GOT3 (cell line): ENCODE measurements around the gene CRYBG1.
"Not testable (repeated sequence)": the region's sequence is repeated elsewhere in the genome, so short reads cannot be mapped to it uniquely, and the experiment has no call there.

Source experiments
- DNase-seq: peaks from one replicate; lab custom pipeline; 2025; ENCODE audit warnings: mixed read lengths; lab: John Stamatoyannopoulos, UW

CRYBG1 gene

GRCh38 chr6:106372838-106373501 is 12.5 kb downstream of the CRYBG1 start:
- DNase-seq: no peak

DNA sequence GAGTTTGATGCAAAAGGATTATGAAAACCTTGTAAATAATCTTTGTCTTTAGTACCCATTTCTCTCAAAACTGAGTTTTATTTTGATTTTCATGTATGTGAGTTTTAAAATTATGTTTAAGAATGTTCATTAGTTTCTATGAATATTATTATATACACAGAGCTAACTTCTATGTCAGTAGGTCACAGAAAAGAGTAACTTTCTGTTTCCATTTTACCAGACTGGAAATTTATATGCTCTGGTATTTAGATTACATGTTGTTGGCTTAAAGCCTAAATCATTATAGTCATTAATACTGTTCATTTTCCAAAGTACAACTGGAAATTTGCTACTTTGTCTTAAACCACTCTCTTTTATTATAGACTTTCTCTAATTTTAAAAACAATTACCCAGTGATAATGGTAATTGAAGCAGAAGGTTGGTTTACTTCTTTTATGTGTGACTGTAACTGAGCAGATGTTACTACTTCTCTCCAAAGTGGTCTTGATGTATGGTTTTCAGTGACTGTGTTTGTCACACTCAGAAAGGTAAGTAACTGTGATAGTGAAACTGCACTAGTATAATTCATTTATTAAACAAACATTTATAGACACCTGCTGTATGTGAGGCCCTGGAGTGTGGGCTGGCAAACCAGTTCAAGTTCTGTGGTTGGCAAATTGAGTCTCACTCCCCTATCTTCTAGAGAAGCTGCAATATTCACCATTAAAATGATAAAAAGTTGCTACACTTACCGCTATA is 13.2 kb downstream of the CRYBG1 start:
- DNase-seq: no peak

DNA sequence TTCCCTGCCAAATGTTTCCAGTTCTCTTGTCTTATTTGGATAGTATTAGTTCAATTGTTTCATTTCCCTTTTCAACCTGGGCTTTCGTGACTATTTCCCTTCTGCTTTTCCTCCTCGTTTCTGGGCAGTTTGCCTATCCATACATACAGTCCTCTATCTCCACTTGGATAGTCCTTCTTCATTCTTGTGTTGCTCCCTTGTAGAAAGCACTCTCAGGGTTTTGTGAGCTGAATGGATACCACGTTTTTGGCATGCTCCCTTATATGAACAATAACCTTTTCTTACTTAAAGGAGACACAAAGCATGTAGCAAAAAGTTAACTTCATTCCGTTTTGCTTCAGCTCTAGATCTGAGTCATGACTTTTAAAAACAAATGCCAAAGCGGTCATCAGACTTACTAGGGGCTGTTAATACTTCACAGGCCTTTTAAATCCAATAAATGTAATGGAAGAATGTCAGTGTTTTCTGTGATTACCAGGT is 16.6 kb downstream of the CRYBG1 start:
- DNase-seq: no peak

GRCh38 chr6:106379951-106380350 is 19.4 kb downstream of the CRYBG1 start:
- no peak for DNase-seq

DNA sequence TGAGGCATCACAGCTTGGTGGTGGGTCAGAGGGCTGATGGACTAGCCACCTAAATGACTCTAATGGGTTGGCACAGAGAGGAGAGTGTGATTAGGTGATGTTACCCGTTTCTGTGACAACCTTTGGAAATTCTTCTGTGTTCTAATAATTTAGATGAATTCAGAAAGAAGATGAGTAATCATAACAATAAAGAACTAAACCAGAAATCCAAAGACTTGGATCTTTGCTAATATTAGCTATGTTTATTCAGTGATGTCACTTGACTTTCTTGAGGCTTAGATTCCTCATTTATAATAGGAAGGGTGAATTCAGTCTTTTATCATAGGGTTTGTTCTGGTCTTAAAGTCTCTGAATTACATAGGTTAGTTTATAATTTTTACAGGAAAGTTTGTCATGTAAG is 19.9 kb downstream of the CRYBG1 start:
- DNase-seq: no peak

- no peak for DNase-seq
These were observed 20.7 kb downstream of the CRYBG1 start for GRCh38 chr6:106381223-106381622.

DNA sequence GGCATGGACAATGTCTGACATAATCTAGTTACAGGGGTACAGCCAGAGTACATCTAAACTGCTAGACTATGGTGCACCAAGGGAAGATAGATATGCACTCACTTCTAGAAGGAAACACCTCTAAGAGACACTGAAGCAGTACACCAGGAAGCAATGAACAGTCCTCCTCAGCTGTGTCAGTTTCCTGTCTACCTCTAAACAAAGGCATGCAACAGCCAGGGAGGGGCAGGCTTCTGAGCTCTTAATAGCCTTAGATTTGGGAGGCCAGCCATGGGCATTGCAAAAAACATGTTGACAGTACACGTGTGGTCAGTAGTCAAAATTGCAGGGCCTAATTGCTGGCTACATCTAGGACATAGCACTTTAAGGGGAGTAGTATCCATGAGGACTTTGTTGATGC is 21.4 kb downstream of the CRYBG1 start:
- no peak for DNase-seq

DNA sequence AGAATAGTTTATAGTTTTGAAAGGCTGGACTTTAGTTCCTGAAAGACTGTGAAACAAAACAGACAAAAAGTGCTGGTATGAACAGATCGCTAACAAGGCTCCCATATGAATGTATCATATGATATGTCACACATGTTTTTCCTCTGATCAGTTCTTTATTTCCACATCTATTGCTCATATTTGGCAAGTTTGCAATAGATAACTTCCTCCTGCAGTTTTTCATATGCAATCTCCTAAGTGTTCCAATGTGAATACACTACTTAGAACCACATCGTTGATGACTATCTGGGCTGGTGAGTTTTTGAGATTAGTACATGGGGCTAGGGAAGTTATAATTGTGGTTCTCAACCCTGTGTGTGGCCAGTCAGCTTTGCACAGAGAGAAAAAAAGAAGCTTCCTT is 23.1 kb downstream of the CRYBG1 start:
- no peak for DNase-seq

DNA sequence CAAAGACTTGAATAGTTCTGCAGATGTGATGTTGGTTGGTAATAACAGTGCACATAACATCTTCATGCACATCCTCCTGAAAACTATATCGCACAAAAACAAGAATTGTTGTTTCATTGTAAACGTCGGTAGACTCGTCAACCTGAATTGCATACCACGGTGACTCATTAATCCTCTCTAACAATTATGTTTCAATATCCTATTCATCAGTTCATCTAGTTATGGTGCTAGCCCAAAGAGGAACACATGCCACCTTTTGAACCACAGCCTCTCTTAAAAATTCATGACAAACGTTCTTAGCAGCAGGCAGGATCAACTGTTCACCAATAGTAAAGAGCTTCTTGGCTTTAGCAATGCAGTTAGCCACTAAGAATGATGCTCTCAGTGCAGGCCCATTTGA is 25.0 kb downstream of the CRYBG1 start:
- no peak for DNase-seq

DNA sequence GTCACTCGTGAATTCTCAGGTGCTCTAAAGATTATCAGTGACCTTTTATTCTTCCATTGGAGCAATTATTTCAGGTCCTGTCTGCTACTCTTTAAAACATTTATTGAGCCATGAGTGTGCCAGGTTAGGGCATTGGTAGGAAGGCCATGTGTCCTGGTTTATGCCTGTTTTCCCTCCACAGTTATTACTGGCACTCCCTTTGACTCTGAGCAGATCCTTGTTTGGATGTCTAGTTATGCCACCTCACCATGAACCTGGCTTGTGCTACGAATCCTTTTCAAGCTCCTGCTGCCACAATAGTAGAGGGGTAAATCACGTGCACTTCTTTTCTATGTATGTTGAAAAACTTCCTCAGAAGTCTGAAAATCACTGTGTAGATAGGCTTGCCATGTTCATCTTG is 27.4 kb downstream of the CRYBG1 start:
- DNase-seq: no peak

GRCh38 chr6:106390088-106390487 is 29.6 kb downstream of the CRYBG1 start:
- DNase-seq: no peak

GRCh38 chr6:106396426-106397220 is 36.1 kb downstream of the CRYBG1 start:
- no peak for DNase-seq

DNA sequence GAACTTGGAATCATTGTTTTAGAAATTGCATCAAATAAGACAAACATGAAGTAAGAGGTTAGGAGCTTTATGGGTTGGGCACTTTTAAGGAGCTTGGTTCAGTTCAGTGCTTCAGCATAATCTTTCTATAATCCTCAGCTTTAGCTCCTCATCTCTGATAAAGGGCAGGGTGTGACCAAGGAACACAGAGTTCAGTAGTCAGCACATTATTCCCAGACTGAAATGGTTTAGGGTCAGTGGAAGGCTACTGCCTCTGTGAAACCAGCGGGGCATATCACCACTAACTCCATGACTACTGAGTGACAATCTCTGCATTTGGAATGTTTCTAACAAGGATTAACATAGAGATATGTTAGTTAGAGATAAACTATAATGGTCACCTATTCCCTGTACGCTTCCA is 36.9 kb downstream of the CRYBG1 start:
- DNase-seq: no peak

DNA sequence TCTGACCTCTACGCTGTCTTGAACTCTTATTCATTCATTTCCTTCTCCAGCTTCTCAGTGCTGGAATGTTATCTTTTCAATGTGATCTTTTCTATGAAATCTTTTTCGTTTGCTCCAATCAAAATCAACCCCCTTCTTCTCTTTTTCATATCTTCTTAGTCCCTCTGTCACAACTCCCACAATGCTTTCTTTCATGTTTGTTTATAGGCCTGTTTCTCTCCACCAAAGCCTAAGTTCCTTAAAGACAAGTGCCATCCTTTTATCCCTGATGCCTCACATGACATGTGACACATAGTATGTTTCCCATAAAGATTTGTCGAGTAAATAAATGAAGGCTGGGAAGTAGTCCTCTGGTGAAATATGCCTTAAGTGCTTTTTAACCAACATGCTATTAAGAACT is 38.1 kb downstream of the CRYBG1 start:
- DNase-seq: no peak

DNA sequence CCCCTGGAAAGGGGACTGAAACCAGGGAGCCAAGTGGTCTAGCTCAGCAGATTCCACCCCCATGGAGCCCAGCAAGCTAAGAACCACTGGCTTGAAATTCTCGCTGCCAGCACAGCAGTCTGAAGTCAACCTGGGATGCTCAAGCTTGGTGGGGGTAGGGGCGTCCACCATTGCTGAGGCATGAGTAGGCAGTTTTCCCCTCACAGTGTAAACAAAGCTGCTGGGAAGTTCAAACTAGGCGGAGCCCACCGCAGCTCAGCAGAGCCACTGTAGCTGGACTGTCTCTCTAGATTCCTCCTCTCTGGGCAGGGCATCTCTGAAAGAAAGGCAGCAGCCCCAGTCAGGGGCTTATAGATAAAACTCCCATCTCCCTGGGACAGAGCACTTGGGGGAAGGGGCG is 44.5 kb downstream of the CRYBG1 start:
- DNase-seq: not testable (repeated sequence)

DNA sequence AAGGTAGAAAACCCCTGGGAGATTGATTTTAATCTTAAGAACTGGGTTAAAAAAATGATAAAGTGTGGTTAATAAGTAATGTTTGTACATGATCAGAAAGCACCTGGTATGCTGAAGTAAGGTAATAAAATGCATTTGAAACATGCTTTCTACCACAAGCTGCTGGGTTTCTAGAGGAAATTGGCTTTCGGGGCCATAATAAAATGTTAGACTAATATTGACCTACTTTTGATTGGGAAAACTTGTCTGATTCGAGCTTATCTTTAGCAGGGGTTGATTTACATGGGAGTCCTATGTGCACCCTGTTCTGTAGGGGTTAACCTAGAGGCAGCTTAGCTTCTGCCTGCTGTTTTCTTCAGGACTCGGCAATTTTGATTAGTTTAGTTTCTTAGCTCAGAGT is 50.5 kb downstream of the CRYBG1 start:
- DNase-seq: no peak

- DNase-seq: no peak
These were observed 51.2 kb downstream of the CRYBG1 start for GRCh38 chr6:106411643-106412200.

DNA sequence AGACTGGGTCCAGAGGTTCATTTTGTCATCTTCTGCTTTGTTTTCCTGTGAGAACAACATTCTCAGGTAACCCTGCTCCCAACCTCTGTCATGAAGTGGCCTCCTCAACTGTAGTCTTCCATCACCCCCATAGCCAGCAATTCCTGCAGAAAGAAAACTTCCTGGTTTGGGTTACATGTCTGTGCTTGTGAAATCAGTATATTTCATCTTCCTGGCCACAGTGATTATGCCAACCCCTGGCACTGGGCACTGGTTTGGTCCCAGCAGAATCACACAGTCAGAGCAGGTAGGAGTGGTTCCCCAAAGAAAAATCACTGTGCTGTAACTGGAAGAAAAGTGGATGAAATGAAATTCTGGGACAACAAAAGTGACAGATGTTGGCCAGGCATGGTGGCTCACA is 52.5 kb downstream of the CRYBG1 start:
- DNase-seq: no peak

- no peak for DNase-seq
These were observed 53.2 kb downstream of the CRYBG1 start for GRCh38 chr6:106413722-106414121.

- no peak for DNase-seq
These were observed 55.4 kb downstream of the CRYBG1 start for GRCh38 chr6:106415921-106416320.

DNA sequence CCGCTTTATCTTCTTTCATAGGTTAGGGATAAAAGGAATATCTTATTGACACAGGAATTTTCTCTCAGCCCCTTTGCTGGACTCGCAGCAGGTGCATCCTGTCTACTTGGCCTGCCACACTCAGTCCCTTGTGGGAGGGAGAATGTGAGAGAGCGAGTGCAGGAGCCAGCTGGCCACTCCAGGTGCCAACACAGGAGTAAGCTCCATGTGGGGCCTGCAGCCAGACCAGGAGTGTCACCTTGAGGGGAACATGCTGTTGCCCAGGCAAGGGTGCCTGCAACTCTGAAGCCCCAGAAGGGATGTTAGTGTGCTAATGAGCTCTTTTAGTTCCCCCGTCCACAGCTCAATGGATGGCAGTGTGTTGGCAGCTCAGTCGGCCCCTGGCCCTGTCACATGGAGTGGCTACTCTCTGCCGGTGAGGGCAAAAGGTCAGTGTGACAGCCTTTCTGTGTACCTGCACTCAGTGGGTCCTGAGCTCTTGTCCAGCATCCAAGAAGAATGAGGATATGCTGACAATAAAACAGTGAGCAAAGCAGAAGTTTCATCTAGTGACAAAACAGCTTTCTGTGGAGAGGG is 57.1 kb downstream of the CRYBG1 start:
- no peak for DNase-seq
